Ovary (tissue), 3 donors: ENCODE data around the gene FAM216A.

ENCODE experiments used
- CTCF ChIP-seq, 3 donors: fragments of 450-650 bp in 2 of 3; fragments of 200-600 bp in 1 of 3; IDR thresholded peaks; one replicate each; pipeline versions ENCODE4 v1.5.1 to v1.8.0; 2016 to 2022; ENCODE audit warnings: antibody characterized with exemption in 3 of 3, mild to moderate bottlenecking in 1 of 3
- EP300 ChIP-seq: sonication (generic); formaldehyde crosslinking; IDR thresholded peaks from one replicate; pipeline ENCODE4 v1.6.1; 2017; ENCODE audit warnings: antibody characterized with exemption
- POLR2A ChIP-seq: fragments of 450-650 bp; IDR thresholded peaks from one replicate; pipeline ENCODE4 v1.6.1; 2017; ENCODE audit warnings: antibody characterized with exemption, mild to moderate bottlenecking, moderate library complexity
- donor health status: DM: no; HTN: no; CAD: no.

- TF ChIP-seq CTCF (IDR thresholded peaks at IDR 0.05) (no peak), POLR2A (no peak), EP300 (no peak)
These were observed 39.5 kb downstream of the FAM216A start for GRCh38 chr12:110508071-110508586.
